ENCODE data around the gene NECAP2. TPM values are rescaled to one million over a fixed set of nuclear protein-coding genes. Genes with fewer than 3 reads are reported as not detected.

Gene NECAP2, protein sequence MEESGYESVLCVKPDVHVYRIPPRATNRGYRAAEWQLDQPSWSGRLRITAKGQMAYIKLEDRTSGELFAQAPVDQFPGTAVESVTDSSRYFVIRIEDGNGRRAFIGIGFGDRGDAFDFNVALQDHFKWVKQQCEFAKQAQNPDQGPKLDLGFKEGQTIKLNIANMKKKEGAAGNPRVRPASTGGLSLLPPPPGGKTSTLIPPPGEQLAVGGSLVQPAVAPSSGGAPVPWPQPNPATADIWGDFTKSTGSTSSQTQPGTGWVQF
- total RNA-seq, result 54.7 and 91.0 TPM in 2 replicates

DNA sequence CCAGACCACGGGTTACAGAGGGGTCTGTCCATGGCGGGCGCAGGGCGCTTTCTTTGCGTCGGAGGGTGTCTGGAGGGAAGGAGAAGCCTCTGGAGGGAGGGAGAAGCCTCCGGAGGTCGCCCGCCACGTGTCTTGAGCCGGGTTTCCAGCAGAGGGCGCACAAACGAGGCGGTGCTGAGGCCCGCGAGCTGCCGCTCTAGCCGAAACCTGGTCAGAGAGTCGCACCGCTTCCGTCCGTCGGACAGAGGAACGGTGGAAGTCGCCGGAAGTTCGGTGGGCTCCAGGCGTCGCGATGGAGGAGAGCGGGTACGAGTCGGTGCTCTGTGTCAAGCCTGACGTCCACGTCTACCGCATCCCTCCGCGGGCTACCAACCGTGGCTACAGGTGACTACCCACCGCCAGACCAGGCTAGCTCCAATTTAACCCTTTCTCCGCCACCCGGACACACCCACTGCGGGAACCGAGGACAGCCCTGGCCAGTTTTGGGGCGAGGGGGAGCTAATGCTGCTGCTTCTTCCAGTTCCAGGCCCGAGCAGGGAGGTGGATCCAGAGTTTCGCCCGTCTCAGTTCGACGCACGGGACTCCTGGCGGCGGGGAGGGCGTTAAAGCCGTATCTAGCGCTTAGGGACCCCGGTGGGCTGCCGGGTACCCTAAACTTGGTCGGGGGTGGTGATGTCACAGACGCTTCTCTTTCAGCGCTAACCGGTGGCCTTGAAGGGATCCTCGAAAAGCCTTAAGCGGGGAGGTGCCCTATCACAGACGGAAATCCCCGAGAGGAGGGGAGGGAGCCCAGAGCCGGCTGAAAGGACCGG lies at the start of gene NECAP2:
Gene NECAP2 (plus strand): TSS at position 255 of the 812 bp plus-strand sequence. CDS start 38 bp downstream, at position 293.

DNA sequence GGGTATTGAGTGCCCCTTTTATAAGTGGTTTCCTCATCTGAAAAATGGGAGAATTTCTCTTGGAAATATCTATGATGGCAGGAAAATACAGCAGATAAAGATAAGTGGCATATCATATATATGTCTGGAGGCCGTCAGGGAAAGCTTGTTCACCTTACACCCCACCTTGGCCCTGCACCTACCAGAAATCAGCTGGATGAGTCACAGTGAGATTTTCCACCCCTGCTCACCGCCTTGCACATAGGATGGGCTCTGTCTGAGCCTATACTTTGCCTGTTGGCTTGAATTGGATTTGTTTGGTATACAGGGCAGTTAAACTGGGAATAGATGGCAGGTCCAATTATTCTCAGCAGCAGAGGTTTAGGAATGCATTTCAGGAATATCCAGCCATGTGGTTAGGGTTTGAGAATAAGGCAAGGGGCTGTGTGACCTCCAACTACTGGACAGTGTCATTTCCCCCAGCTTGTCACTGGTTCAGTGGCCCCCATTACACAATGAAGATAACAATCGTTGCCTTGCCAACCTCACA lies 3.5 kb upstream of the NECAP2 start, which contains the start of gene SPATA21:
Gene SPATA21 (minus strand): TSS at position 479 of the 529 bp plus-strand sequence. CDS start 6,053 bp downstream, outside the sequence.

Other genes starting within 250 kb of the NECAP2 start
- 9.4 and 13.3 TPM in 2 replicates for gene ARHGEF19, start 228.1 kb upstream of the NECAP2 start, total RNA-seq
- gene CPLANE2, start 203.5 kb upstream of the NECAP2 start, total RNA-seq, result 3.6 and 11.4 TPM in 2 replicates
- 21.1 and 24.4 TPM in 2 replicates for gene FBXO42, start 88.2 kb upstream of the NECAP2 start, total RNA-seq
- 71.1 and 76.2 TPM in 2 replicates for gene SZRD1, start 73.5 kb upstream of the NECAP2 start, total RNA-seq
- gene SPATA21, start 3.3 kb upstream of the NECAP2 start, total RNA-seq, result not detected in 2 replicates
- under 0.01 TPM in 2 replicates for gene RNU1-1, start 73.6 kb downstream of the NECAP2 start, total RNA-seq
- gene NBPF1, start 172.8 kb downstream of the NECAP2 start, total RNA-seq, result 4.9 and 14.1 TPM in 2 replicates
- gene RNU1-3, start 226.2 kb downstream of the NECAP2 start, total RNA-seq, result under 0.01 TPM in 2 replicates